Activated T-cell treated with anti-CD3 and anti-CD28 coated beads for 24 hours (primary cell): ENCODE measurements around the gene SLIT3.
"Not testable (repeated sequence)": the region's sequence is repeated elsewhere in the genome, so short reads cannot be mapped to it uniquely, and the experiment has no call there.

Source experiments
- DNase-seq: peaks from one replicate; pipeline ENCODE4 v3.0.0-alpha.2; 2020; ENCODE audit warnings: low read depth

Gene SLIT3

GRCh38 chr5:169142264-169142970 is 158.5 kb downstream of the SLIT3 start:
- DNase-seq, result no peak

- DNase-seq, result not testable (repeated sequence)
These were observed 160.7 kb downstream of the SLIT3 start for GRCh38 chr5:169140215-169140614.

GRCh38 chr5:169139480-169140050 is 161.4 kb downstream of the SLIT3 start:
- no peak for DNase-seq

GRCh38 chr5:169133531-169133930 is 167.4 kb downstream of the SLIT3 start:
- no peak for DNase-seq

- DNase-seq, result no peak
These were observed 168.7 kb downstream of the SLIT3 start for GRCh38 chr5:169132302-169132660.

GRCh38 chr5:169131616-169132301 is 169.2 kb downstream of the SLIT3 start:
- DNase-seq, result no peak

- DNase-seq, result no peak
These were observed 172.3 kb downstream of the SLIT3 start for GRCh38 chr5:169128679-169129078.

GRCh38 chr5:169127431-169127830 is 173.5 kb downstream of the SLIT3 start:
- DNase-seq, result no peak

- DNase-seq, result no peak
These were observed 174.4 kb downstream of the SLIT3 start for GRCh38 chr5:169126481-169127021.

- no peak for DNase-seq
These were observed 175.4 kb downstream of the SLIT3 start for GRCh38 chr5:169125571-169125970.

- no peak for DNase-seq
These were observed 178.0 kb downstream of the SLIT3 start for GRCh38 chr5:169122951-169123350.

- DNase-seq, result no peak
These were observed 179.1 kb downstream of the SLIT3 start for GRCh38 chr5:169121630-169122420.

- DNase-seq, result no peak
These were observed 181.5 kb downstream of the SLIT3 start for GRCh38 chr5:169119288-169120048.

- no peak for DNase-seq
These were observed 183.9 kb downstream of the SLIT3 start for GRCh38 chr5:169116961-169117461.

GRCh38 chr5:169115461-169116124 is 185.3 kb downstream of the SLIT3 start:
- DNase-seq, result no peak

GRCh38 chr5:169114466-169115065 is 186.4 kb downstream of the SLIT3 start:
- DNase-seq, result no peak

GRCh38 chr5:169112016-169112415 is 188.9 kb downstream of the SLIT3 start:
- no peak for DNase-seq

GRCh38 chr5:169106911-169107706 is 193.8 kb downstream of the SLIT3 start:
- DNase-seq, result no peak

- DNase-seq, result not testable (repeated sequence)
These were observed 195.4 kb downstream of the SLIT3 start for GRCh38 chr5:169105582-169105981.
